Measurements from ENCODE around the gene F2.
A peak's percentile ranks its signal among the peaks of the same experiment; 100 is the strongest.
"Not testable (repeated sequence)": the region's sequence is repeated elsewhere in the genome, so short reads cannot be mapped to it uniquely, and the experiment has no call there.

Gene F2

DNA sequence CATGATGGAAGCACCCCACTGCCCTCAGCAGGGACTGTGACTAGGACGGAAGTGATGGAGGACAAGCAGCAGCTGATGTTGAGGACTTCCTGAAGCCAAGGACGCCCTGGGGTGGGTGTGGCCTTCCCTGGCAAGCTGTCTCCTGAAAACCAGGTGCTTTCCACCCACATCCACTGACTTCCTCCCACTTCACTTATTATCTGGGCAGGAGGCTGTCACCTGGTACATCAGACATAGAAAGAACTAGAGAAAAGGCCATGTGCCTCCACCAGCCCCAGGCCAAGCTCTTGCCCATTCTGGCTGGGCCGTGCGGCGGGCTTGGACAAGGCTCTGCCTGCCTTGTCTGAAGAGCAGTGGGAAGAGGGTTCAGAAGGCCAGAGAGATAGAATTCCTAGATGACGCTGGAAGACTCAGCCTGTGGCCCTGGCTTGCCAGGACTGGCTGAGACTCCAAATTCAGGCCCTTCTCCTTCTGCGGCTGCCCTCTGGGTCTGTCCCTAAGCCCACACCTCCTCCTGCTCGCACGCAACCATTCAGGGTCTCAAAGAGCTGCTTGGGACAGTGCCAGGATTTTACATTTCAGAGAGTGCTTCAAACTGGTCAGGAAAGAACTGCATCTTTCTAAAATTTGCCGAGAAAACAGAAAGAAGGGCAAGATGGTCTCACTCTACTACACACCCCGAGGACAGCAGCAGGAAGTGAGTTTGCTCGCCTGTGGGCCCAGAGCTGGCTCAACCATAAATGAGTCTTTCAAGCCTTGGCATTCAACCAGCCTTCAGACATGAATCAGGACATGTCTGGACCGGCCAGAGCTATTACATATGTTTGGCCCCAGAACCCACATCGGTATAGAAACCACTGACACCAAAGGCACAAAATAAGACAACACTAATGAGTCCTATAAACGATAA lies 31.9 kb upstream of the F2 start:
- no peak for DNase-seq (ENCODE audit: low read depth)

DNA sequence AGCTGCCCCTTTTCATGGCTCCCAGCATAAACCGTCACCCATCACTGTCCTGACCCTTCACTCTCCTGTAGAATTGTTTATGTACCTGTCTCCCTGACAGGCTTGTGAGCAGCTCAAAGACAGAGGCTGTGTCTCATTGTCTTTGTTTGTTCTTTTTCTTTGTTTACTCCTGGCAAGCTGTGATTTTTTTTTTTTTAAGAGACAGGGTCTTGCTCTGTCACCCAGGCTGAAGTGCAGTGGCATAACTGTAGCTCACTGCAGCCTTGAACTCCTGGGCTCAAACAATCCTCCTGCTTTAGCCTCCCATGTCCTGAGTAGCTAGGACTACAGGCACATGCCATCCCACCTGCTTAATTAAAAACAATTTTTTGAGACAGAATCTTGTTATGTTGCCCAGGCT lies 28.3 kb upstream of the F2 start:
- DNase-seq (ENCODE audit: low read depth), result no peak

DNA sequence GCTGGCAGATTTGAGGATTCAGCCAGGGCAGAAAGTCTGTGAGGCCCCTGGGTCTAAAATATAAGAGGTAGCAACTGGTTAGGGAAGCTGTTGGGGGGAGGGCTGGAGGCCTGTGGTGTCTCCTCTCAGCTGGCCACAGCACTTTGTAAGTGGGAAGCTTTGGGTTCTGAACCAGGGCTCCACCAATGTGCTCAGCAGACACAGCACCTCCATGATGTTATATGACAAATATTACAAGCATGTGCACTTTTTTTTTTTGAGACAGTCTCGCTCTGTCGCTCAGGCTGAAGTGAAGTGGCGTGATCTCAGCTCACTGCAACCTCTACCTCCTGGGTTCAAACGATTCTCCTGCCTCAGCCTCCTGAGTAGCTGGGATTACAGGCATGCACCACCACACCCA lies 26.6 kb upstream of the F2 start:
- DNase-seq (ENCODE audit: low read depth), result no peak

DNA sequence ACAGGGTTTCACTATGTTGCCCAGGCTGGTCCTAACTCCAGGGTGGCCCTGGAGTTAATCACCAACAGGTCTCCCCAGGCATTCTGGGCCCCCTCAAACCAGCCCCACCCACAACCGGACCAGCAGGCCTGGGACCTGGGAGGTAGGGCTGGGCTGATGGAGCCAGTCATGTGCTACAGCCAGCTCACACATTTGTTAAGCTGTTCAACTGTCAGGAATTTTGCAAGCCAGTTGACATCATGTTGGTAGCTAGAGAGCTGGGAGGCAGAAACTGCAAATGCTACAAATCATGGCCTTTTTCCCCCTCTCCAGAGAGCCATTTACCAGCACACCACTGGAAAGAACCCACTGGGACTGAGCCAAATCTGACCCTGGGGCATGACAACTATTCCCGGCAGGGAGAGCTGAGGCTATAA lies 25.4 kb upstream of the F2 start:
- no peak for DNase-seq (ENCODE audit: low read depth)

DNA sequence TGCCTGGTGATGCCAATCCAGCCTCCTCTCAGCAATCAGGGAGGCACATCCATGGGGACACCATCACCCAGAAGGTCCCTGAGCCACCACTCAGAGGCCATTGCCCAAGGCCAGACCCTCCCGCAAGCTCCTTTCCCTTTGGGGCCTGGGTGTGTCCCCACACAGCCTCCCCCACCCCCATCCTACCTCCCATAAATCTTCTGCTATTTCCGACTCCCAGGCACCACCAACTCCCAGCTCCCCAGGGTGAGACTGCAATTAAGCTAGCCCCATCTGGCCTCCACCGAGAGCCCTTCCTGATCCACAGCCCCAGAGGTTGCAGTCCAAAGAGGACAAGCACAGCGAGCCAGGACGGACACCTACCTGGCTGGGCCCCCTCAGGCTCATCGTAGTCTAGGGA lies 24.9 kb upstream of the F2 start:
- no peak for DNase-seq (ENCODE audit: low read depth)

DNA sequence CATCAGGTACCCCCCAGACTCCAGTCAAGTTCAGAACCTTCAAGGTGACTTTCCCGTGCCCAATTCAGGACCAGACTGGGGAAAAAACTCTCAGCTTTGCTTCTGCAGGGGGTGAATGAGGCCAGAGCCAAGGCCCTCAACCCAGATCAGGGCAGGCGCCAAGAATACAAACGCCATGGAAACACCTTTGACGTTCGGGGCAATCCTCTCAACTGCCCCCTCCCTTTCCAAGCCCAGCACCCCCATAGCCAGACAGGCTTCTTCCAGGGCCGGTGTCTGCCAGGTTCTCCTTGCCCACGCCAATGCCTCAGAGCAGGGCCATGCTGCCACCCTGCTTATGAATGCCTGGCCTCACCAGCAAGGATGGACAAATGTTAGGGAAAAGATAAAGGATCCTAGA lies 24.4 kb upstream of the F2 start:
- DNase-seq (ENCODE audit: low read depth), result no peak

DNA sequence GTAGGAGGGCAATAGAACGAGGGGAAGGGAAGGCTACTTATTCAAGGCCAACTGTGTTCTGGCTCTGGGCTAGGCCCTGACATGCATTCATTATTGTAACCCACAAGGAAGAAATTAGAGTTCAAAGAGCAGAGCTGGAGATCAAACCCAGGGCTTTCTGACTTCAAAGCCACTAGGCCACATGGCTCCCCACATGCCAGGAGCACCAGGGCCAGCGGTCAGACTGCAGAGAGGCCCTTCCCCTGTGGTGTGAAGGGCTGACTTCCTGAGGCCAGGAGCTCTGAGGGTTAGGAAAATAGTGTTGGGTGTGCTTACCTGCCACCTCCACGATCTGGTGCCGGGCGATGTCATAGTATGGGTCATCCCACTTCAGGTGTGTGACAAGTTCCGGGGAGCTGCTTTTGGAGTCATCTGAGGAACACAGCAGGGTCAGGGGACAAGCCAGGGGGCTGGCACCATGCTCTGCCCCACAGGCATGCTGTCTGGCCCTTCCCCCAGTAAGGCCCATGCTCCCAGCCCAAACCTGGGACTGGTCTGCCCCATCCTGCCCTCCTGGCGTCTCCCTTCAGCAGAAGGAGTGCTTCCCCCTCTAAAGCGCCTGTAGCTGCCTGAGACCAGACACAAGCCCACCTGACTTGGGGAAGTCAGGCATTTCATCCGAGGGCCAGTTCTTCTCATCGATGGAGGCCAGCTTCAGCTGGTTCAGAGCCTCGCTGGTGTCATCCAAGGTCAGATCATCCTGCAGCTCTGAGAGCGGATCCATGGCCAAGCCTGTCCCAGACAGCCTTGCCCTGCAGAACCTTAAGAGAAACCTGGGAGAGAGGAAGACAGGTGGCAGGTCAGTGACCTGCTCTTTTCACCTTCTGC lies 23.4 kb upstream of the F2 start:
- DNase-seq (ENCODE audit: low read depth), result no peak

DNA sequence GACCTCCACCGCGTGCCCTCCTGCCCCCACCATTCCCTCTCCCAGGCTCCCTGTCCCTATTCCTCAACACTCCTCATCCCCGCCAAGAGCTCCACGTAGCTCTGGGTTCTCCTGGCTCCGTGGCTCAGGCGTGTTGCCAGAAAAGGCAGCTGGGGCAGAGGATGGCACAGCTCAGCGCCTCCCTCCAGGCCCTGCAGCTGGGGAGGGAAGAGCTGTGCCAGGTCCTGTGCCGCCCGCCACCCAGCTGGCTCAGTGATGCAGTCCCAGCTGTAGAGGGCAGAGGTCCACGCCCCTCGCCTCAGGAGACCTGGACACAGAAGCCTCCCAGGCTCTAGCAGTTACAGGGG lies 22.8 kb upstream of the F2 start:
- no peak for DNase-seq (ENCODE audit: low read depth)

DNA sequence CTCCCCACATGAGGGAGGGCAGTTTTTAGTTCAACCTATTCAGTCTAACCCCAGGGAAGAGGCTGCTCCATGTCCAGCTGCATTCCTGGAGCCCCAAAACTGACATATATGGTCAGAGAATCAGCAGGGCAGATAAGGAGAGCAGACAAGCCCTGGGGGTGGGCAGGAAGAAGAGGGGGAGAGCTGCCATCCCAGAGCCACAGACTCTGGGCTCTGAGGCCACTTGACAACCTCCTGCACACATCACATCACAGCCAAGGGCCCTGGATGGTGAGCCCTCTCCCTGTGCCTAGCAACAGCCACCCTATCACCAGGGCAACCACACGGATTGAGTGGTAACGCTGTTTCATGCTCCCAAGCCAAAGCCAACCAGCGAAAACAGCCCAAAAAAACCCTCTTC lies 21.7 kb upstream of the F2 start:
- no peak for DNase-seq (ENCODE audit: low read depth)

DNA sequence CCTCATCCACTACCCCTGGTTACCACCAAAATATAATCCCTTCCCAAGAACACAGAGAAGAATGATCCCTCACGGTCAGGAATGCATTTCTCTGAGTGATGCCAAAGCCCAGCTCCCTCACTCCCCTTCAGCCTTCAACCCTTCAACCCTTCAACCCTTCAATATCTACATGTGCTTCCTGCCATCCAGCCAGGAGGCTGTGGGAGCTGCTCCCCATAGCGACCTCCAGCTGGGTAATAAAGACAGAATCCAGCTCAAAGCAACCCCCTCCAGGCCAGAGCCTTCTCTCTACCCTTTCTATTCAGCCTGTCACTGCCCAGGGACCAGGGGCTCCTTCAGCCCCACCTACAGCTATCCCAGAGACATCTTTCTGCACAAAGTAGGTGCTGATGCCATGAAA lies 21.3 kb upstream of the F2 start:
- DNase-seq (ENCODE audit: low read depth), result no peak

DNA sequence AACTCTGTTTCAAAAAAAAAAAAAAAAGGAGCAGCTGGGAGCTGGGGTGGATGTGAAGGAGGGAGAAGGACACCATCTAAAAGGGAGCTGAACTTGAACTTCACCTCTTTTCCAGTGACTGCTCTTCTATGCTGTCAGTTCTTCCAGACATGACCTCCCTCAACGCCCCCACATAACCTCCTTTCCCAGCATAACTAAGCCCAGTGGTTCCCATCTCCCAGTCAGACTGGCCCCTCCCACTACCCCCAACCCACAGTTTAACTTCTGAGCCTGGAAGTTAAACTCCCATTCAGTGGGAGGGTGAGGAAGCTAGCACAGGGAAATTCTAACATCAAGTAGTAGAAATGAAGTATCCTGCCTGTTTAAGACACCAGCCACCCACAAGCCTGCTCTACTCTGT lies 20.4 kb upstream of the F2 start:
- no peak for DNase-seq (ENCODE audit: low read depth)

DNA sequence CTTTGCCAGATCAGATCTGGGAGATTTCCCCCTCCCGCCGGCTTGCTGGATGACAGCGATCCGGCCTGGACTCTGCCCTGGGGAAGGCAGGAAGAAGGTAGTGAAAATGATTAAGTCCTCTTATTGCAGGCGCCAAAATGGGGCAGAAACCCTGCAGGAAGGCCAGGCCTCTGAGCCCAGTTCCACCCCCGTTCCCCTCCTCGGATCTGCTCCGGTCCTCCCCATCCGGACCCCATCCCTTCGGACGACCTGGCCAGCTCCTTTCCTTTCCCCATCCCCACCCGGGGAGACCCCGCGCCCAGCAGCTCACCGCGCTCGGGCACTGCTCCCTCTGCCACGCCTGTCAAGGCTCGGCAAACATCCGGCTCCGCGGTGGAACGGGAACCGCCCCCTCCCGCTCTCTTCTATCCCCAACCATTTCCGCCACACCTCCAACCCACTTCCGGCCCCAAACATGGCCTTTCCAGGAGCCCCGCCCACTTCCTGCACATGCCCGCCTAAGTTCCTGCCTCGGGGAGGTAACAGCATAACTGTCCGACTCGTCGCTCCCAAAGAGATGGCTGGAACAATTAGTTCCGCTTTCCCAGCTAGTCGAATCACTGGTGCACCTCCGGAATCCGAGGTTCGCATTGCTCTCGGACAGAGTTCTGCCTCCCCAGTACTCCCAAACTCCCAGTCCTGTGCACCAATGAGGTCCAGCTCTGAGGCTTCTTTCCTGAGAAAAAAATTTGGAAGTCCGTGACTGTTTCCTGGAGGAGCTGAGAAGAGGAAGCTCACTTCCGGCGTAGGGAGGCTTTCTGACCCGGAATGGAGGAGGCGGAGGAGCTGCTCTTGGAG lies 18.6 kb upstream of the F2 start, which contains the start of the genes ARHGAP1 and ZNF408:
Gene ARHGAP1, minus strand, starts transcription at position 379 of the 837 bp plus-strand sequence. CDS start 4,512 bp downstream, outside the sequence.
Gene ZNF408, plus strand, starts transcription at position 791 of the 837 bp plus-strand sequence. Its CDS starts 17 bp downstream, at position 808.
- peak; percentile 98 for DNase-seq (ENCODE audit: low read depth)

DNA sequence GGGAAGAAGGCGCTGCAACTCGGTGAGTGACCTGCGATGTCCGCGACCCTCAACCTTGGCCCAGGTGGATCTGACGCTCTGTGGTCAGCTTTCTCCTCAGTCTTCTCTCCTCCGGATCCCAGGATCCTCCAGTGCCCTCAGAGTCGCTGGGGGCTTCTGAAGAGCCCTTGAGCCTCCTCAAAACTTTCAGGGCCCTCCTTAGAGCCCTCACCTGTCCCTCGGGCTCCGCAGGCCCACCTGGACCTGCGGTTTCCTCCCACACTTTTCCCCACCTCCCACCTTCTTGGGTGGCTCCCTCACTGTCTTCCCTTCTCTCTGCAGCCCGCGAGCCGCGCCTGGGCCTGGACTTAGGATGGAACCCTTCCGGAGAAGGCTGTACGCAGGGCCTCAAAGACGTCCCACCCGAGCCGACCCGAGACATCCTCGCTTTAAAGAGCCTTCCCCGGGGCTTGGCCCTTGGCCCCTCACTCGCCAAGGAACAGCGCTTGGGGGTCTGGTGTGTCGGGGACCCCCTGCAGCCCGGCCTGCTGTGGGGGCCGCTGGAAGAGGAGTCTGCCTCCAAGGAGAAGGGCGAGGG lies 17.8 kb upstream of the F2 start:
- no peak for DNase-seq (ENCODE audit: low read depth)

DNA sequence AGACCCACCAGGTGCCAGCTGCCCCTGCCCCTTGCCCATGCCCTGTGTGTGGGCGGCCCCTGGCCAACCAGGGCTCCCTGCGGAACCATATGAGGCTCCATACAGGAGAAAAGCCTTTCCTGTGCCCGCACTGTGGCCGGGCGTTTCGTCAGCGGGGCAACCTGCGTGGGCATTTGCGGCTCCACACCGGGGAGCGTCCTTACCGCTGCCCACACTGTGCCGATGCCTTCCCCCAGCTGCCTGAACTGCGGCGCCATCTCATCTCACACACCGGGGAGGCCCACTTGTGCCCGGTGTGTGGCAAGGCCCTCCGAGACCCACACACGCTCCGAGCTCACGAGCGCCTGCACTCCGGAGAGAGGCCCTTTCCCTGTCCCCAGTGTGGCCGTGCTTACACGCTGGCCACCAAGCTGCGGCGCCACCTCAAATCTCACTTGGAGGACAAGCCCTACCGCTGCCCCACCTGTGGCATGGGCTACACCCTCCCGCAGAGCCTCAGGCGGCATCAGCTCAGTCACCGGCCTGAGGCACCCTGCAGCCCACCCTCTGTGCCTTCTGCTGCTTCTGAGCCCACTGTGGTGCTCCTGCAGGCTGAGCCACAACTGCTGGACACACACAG lies 13.8 kb upstream of the F2 start:
- no peak for DNase-seq (ENCODE audit: low read depth)

DNA sequence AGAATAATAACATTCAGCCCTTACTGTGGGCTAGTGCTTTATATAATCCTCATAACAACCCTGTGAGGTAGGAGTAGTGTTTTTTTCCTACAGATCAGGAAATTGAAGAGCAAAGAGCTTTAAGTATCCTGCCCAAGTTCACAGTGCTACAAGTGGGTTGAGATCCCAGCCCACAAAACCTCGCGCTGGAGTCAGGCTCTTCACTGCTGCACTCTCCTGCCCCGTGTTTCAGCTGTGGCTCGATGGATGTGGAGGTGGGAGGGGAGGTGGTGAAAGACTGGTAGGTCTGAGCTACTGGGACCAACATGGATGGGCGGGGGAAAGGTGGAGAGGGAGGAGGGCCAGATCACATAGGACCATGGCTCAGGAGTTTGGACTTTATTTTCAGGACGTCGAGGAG lies 12.1 kb upstream of the F2 start:
- no peak for DNase-seq (ENCODE audit: low read depth)

DNA sequence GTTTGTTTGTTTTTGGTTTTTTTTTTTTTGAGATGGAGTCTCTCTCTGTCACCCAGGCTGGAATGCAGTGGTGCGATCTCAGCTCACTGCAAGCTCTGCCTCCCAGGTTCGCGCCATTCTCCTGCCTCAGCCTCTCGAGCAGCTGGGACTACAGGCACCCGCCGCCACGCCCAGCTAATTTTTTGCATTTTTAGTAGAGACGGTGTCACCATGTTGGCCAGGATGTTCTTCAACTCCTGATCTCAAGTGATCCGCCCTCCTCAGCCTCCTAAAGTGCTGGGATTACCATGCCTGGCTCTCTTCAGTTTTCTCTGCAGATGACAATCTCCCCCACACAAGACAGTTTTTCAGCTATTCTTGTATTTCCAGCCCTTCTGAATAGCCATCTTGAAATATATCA lies 9.7 kb upstream of the F2 start:
- DNase-seq (ENCODE audit: low read depth), result not testable (repeated sequence)

DNA sequence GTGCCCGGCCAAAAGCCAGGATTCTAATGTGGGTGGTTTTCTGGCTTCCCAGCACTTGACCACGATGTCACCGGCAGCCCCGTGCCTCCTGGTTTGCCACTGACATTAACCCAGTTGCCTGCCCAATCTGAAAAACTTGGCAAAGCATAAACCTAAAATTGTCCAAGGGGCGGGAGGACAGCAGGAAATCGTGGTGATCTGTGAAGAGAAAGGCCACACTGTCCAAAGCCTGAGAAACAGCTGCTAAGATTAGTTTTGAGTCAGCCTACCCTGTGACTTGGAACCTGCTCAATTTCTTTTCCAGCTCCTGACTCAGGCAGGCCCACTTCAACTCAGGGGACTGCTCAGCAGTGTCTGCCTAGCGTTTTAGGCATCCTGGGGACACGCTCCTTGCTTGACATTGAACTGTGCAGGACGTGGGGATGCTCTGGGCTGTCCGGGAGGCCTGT lies 8.2 kb upstream of the F2 start:
- DNase-seq (ENCODE audit: low read depth), result no peak

DNA sequence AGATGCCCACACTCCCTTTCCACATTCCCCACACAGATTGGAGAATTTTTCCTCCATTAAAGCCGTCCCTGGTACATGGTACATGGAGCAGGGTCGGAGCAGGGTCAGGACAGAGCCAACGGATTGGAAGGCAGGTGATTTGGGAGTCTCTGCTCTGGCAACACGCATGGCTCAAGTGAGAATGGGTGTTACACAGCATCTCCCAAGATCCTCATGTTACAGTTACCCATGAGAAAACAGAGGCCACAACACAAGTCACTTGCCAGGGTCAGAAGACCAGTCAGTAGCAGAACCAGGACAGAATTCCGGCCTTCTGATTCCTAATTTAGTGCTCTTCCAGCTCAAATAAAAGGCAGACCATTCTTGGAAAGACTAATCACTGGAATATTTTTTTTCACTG lies 7.7 kb upstream of the F2 start:
- DNase-seq (ENCODE audit: low read depth), result no peak

DNA sequence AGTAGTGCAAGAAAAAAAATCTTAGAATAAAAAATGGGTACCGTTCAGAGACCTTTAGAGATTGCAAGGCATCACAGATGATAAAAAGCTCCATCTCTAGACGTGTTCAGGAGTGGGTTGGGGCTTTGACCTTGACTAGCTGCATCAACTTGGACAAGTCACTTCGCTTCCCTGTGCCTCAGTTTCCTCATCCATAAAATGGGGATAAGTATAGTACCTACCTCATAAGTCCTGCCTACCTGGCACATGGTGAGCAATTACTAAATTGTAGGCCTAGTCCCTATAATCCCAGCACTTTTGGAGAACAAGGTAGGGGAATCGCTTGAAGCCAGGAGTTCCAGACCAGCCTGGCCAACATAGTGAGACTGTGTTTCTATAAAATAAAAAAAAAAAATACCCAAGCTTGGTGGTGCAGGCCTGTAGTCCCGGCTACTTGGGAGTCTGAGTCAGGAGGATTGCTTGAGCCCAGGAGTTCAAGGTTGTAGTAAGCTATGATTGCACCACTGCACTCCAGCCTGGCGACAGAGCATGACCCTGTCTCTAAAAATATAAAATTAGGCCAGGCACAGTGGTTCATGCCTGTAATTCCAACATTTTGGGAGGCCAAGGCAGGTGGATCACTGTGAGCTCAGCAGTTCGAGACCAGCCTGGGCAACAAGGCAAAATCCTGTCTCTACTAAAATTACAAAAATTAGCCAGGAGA lies 6.0 kb upstream of the F2 start:
- DNase-seq (ENCODE audit: low read depth), result no peak

DNA sequence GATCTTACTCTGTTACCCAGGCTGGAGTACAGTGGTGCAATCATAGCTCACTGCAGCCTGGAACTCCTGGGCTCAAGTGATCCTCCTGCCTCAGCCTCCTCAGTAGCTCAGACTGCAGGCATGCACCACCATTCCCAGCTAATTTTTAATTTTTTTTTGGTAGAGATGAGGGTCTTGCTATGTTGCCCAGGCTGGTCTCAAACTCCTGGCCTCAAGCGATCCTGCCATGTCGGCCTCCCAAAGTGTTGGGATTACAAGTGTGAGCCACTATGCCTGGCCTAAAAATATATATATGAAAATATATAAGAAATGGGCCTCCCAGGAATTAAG lies 1.2 kb upstream of the F2 start:
- not testable (repeated sequence) for DNase-seq (ENCODE audit: low read depth)

All from stimulated activated CD8-positive, alpha-beta memory T cell treated with anti-CD3 and anti-CD28 coated beads, Interleukin-12 subunit alpha, Interleukin-12 subunit beta, amount 100 ng/mL, for 4 hours (primary cell).